GM13976 (cell line): ENCODE data around the gene ERBB4.

Experiments used
- DNase-seq: peaks from one replicate; pipeline ENCODE4 v3.0.0; 2012; ENCODE audit warnings: low spot score
- in situ Hi-C: fragments of 300-500 bp; cut with MboI; formaldehyde crosslinking; loops from one replicate; pipeline ENCODE4 v1.12.0; 2022; ENCODE audit warnings: low sequenced_read_pairs, mixed read lengths, inconsistent platforms; ENCODE audit not compliant: unreplicated experiment
- TF ChIP-seq, protein P1 (sequence below): IDR thresholded peaks from 2 replicates; pipeline ENCODE4 v1.5.1; 2012; ENCODE audit warnings: borderline replicate concordance, mild to moderate bottlenecking; ENCODE audit not compliant: insufficient read depth; ENCODE audit errors: extremely low read depth, missing control alignments, control extremely low read depth

The ERBB4 gene

DNA sequence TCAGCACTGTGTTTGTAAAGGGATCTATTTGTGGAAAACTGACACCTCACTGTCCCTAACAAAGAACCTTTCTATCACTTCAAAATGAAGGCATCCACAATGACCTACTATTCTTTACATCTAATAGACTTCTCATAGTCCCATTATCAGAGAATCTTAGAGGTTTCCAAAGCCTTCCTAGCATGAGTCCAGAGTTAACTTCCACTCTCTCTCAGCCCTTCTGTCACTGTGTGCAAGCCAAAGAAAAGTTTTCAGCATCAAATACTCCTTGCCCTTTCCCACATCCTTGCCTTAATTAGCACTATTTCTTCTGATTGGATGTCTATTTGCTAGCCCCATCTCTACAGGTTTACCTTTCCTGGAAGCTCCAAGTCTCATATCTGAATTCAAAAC is 178.5 kb downstream of the ERBB4 start:
- no peak for DNase-seq
- in situ Hi-C loops: no loop called here
- TF ChIP-seq, protein P1, sequence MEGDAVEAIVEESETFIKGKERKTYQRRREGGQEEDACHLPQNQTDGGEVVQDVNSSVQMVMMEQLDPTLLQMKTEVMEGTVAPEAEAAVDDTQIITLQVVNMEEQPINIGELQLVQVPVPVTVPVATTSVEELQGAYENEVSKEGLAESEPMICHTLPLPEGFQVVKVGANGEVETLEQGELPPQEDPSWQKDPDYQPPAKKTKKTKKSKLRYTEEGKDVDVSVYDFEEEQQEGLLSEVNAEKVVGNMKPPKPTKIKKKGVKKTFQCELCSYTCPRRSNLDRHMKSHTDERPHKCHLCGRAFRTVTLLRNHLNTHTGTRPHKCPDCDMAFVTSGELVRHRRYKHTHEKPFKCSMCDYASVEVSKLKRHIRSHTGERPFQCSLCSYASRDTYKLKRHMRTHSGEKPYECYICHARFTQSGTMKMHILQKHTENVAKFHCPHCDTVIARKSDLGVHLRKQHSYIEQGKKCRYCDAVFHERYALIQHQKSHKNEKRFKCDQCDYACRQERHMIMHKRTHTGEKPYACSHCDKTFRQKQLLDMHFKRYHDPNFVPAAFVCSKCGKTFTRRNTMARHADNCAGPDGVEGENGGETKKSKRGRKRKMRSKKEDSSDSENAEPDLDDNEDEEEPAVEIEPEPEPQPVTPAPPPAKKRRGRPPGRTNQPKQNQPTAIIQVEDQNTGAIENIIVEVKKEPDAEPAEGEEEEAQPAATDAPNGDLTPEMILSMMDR: no peak

GRCh38 chr2:212359425-212360067 is 179.1 kb downstream of the ERBB4 start:
- DNase-seq: no peak
- TF ChIP-seq, protein P1: no peak
- in situ Hi-C loops: no loop called here

DNA sequence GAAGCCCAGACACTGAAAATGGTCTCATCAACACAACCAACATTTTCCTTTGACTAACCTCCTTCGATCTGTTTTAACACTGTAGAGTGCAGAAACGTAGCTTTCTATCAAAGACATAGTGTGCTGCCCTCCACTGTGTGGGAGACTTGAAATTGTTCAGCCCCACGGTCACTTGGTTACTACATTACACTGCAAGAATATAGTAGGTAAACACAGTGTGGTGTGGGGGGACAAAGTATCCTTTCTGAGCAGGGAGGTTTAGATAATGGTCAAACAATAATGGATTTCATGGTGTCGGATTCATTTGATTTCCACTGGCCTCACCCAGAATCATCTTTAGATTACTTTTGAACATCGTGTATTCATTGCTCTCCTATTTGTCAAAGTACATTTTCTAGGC is 181.0 kb downstream of the ERBB4 start:
- in situ Hi-C loops: no loop called here
- TF ChIP-seq, protein P1: no peak
- DNase-seq: no peak

DNA sequence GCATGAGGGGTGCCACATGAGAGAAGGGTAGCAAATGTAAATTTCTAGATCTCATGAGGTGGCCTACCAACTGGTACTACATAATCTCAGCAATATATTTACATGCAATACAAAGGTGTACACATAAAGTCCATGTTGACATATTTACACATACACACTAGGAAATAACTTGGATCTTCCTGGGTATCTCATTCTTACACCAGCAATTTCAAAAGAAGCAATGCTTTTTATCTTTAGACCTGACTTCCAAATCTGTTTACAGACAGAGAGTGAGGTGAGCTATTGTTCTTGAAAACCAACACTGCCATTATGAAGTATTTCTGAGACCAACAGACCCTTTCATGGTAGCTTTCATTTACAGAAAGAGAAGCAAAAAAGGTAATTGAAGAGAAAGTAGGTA is 184.2 kb downstream of the ERBB4 start:
- TF ChIP-seq, protein P1: no peak
- no peak for DNase-seq
- in situ Hi-C loops: no loop called here

DNA sequence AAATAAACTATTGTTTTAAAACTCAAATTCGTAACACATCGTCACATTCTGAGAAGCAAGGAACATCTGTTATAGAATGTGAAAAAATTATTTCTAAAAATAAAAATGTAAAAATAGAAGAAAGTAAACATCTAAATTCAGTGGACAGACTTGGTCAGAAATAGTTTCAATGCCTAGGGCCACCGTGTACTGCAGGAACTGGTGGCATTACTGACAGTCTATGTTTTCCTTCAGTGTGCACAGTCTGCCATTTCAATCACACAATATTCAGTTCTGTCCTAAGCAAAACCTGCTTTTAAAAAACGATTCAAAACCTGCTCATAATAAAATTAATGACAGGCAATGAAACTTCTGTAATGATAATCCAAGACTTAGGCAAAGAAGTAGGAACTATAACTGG is 190.1 kb downstream of the ERBB4 start:
- DNase-seq: no peak
- TF ChIP-seq, protein P1: no peak
- in situ Hi-C loops: no loop called here

- no peak for DNase-seq
- TF ChIP-seq, protein P1: no peak
- in situ Hi-C loops: no loop called here
These were observed 191.7 kb downstream of the ERBB4 start for GRCh38 chr2:212346865-212347264.
